Testis (tissue), 3 donors: Measurements from ENCODE around the gene IL36RN. TPM values are rescaled to one million over a fixed set of nuclear protein-coding genes. Genes with fewer than 3 reads are reported as not detected.

Experiments
- DNase-seq: peaks from one replicate; pipeline ENCODE4 v3.0.0-alpha.2; 2019
- H3K27ac ChIP-seq, 2 donors: fragments of 200-600 bp; sonication (generic); one replicate each; pipeline ENCODE4 v1.5.1; 2019
- H3K27me3 ChIP-seq: fragments of 200-600 bp; sonication (generic); one replicate; pipeline ENCODE4 v1.5.1; 2019
- H3K36me3 ChIP-seq: fragments of 200-600 bp; sonication (generic); one replicate; pipeline ENCODE4 v1.5.1; 2017; ENCODE audit warnings: low read depth; ENCODE audit errors: missing control alignments
- H3K4me1 ChIP-seq: fragments of 200-600 bp; sonication (generic); one replicate; pipeline ENCODE4 v1.5.1; 2019
- H3K4me3 ChIP-seq, 2 donors: fragments of 200-600 bp; sonication (generic); one replicate each; pipeline ENCODE4 v1.5.1; 2017 to 2019
- H3K9me3 ChIP-seq: fragments of 200-600 bp; sonication (generic); one replicate; pipeline ENCODE4 v1.5.1; 2017
- POLR2A ChIP-seq: fragments of 450-650 bp; IDR thresholded peaks from one replicate; pipeline ENCODE4 v1.6.1; 2017; ENCODE audit warnings: antibody characterized with exemption, mild to moderate bottlenecking, moderate library complexity
- WGBS, 2 donors: methylation state at CpG; one replicate each; pipeline ENCODE4 v1.1.5; 2018; 5-methylcytosine and 5-hydroxymethylcytosine counted together
- intact Hi-C: fragments of 100-400 bp; cut with DNase I; formaldehyde crosslinking; loops from one replicate; pipeline ENCODE4 v1.15.1; 2023; ENCODE audit warnings: low total_unique reads
- polyA plus RNA-seq: library from polyadenylated mRNA; stranded (reverse); fragments of 350-450 nt; fragmentation: Illumina TruSeq; extraction: RNeasy Lipid Tissue Mini Kit (QIAGEN cat#74804); gene quantifications from one replicate; pipeline ENCODE4 v1.2.3, GENCODE V29; 2014; ENCODE audit warnings: low read depth, low replicate concordance; ENCODE audit not compliant: insufficient read depth
- total RNA-seq, 2 donors: library from RNA; depleted of rRNA; stranded (reverse); fragments of >200 nt; gene quantifications; one replicate each; pipeline ENCODE4 v1.2.3, GENCODE V29; 2016
- TF ChIP-seq, protein P1 (sequence below), 3 experiments: fragments of 450-650 bp in 2 of 3; fragments of 200-600 bp in 1 of 3; sonication (generic) in 1 of 3; IDR thresholded peaks; one replicate each; pipeline ENCODE4 v1.5.1; 2016 to 2019; ENCODE audit warnings: antibody characterized with exemption in 3 of 3, mild to moderate bottlenecking in 2 of 3, moderate library complexity in 1 of 3

Gene IL36RN
- total and polyA plus RNA-seq, 3 donors from 2014 or later: not detected

DNA sequence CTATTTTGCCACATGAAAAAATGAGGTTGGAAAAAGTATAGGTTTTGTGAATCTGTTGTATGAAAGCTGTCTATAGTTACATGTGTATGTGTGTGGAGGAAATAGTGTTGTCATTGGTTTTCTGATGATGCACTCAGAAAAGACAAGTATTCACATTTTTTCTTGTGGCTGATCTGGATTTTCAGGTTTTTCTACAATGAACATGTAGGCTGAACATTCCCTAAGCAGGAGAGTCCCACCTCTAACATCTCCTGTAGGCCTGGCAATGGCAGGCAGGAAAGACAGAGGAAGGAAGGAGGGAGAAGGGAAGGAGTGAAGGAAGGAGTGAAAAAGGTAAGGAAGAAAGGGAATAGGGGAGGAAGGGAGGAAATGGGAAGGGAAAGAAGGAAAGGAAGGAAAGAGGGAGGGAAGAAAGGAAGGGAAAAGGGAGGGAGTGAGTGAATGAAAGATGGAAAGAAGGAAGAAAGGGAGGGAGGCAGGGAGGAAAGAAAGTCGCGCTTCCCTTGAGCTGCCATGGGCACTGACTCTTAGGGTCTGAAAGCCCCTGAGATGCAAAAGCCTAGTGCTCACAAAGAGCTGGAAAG, 495 bp upstream of the IL36RN start:
- 41 to 58% methylated on average over 2 of the region's 2 CpGs for WGBS, 2 donors
- no peaks in the 10 kb centered on the region for H3K9me3 ChIP-seq
- H3K36me3 ChIP-seq: no peaks in the 10 kb centered on the region
- TF ChIP-seq POLR2A: no peak
- TF ChIP-seq, protein P1, sequence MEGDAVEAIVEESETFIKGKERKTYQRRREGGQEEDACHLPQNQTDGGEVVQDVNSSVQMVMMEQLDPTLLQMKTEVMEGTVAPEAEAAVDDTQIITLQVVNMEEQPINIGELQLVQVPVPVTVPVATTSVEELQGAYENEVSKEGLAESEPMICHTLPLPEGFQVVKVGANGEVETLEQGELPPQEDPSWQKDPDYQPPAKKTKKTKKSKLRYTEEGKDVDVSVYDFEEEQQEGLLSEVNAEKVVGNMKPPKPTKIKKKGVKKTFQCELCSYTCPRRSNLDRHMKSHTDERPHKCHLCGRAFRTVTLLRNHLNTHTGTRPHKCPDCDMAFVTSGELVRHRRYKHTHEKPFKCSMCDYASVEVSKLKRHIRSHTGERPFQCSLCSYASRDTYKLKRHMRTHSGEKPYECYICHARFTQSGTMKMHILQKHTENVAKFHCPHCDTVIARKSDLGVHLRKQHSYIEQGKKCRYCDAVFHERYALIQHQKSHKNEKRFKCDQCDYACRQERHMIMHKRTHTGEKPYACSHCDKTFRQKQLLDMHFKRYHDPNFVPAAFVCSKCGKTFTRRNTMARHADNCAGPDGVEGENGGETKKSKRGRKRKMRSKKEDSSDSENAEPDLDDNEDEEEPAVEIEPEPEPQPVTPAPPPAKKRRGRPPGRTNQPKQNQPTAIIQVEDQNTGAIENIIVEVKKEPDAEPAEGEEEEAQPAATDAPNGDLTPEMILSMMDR (IDR thresholded peaks at IDR 0.05): no peak
- H3K4me3 ChIP-seq: no peak overlapping the region
- no peak overlapping the region for H3K27ac ChIP-seq
- intact Hi-C loops: no loop called here
- no peaks in the 10 kb centered on the region for H3K27me3 ChIP-seq
- H3K4me1 ChIP-seq: no peaks in the 10 kb centered on the region
- DNase-seq: no peak

DNA sequence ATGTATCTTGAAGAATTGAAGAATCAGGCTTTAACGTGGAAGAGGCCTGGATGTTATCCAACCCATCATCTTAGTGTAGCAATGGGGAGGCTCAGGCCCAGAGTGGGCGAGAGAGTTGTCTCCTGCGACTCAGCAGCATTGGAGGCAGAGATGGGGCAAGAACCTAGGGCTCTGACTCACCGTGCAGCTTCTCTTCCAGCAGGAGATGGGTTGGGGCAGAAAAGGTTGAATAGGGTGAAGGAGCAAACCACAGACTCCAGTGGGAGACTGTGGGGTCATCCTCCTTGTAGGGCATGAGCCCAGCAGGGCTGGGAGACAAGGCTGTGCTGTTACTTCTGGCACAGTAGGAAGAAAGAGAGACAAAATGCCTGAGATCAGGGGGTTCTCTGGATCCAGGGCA, 1.4 kb downstream of the IL36RN start:
- intact Hi-C loops: no loop called here
- H3K27me3 ChIP-seq: no peaks in the 10 kb centered on the region
- no peak for TF ChIP-seq POLR2A
- TF ChIP-seq, protein P1 (IDR thresholded peaks at IDR 0.05): no peak
- 73 to 87% methylated on average over 4 of the region's 4 CpGs for WGBS, 2 donors
- no peak overlapping the region for H3K27ac ChIP-seq
- no peaks in the 10 kb centered on the region for H3K36me3 ChIP-seq
- no peaks in the 10 kb centered on the region for H3K9me3 ChIP-seq
- H3K4me1 ChIP-seq: no peaks in the 10 kb centered on the region
- no peak for DNase-seq
- H3K4me3 ChIP-seq: no peak overlapping the region

DNA sequence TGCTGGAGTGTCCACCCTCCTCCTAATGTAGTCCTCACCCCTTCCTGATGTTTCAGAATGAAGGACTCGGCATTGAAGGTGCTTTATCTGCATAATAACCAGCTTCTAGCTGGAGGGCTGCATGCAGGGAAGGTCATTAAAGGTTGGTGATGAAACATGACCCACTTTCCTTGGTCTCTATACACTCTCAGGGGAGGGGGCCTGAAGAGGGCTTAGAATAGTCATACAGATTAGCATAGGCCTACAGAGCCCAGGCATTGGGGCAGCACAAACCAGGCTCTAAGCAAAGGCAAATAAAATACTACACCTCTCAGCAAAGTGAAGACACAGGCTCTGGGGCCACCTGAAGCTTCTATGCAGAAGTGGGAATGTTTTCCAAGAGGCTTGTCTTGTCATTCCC, 1.8 kb downstream of the IL36RN start:
- intact Hi-C loops: no loop called here
- H3K4me3 ChIP-seq: no peak overlapping the region
- no peaks in the 10 kb centered on the region for H3K27me3 ChIP-seq
- no peaks in the 10 kb centered on the region for H3K9me3 ChIP-seq
- H3K36me3 ChIP-seq: no peaks in the 10 kb centered on the region
- no peak for DNase-seq
- TF ChIP-seq, protein P1 (IDR thresholded peaks at IDR 0.05): no peak
- H3K27ac ChIP-seq: no peak overlapping the region
- H3K4me1 ChIP-seq: no peaks in the 10 kb centered on the region
- WGBS, 2 donors: 57 to 60% methylated on average over 1 of the region's 1 CpG

DNA sequence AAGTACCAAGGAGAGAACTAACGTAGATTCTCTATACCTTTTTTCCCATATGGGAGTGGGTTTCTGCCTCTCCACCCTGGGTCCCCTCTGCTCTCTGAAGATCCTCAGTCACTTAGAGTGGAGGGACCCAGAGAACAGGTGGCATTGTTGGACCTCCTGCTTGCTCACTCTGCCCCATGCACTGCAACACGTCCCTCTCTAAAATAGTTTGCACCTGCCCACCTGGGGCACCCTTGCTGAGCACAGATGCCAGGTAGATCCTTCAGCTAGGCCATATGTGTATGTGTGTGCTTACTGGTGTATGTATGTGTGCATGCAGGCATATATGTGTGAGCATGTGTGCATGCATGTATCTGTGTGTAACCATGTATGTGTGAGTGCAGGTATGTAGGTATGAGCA, 2.2 kb downstream of the IL36RN start:
- no peak overlapping the region for H3K4me3 ChIP-seq
- H3K4me1 ChIP-seq: no peaks in the 10 kb centered on the region
- TF ChIP-seq POLR2A: no peak
- TF ChIP-seq, protein P1 (IDR thresholded peaks at IDR 0.05): no peak
- H3K27me3 ChIP-seq: no peaks in the 10 kb centered on the region
- H3K36me3 ChIP-seq: no peaks in the 10 kb centered on the region
- intact Hi-C loops: no loop called here
- H3K9me3 ChIP-seq: no peaks in the 10 kb centered on the region
- no peak for DNase-seq
- no peak overlapping the region for H3K27ac ChIP-seq
- WGBS, 2 donors: 81 to 87% methylated on average over 2 of the region's 2 CpGs
